ENCODE results near the gene NKAIN2. TPM values are rescaled to one million over a fixed set of nuclear protein-coding genes. Genes with fewer than 3 reads are reported as not detected.
"Not testable (repeated sequence)": the region's sequence is repeated elsewhere in the genome, so short reads cannot be mapped to it uniquely, and the experiment has no call there.

Gene NKAIN2
- total RNA-seq, 1 experiment from 2014 or later, result 1.1 TPM

GRCh38 chr6:123895806-123896205 is 92.1 kb downstream of the NKAIN2 start:
- Histone ChIP-seq H3K27me3 (ENCODE audit: control insufficient read depth, insufficient read depth, low read length) (no peaks in the 10 kb centered on the region), H3K36me3 (replicated peaks; ENCODE audit: control insufficient read depth, insufficient read depth, low read length) (no peaks in the 10 kb centered on the region), H3K4me3 (ENCODE audit: insufficient read depth, low read depth, low read length) (no peak overlapping the region)
- no peak for DNase-seq

GRCh38 chr6:123896869-123897268 is 93.2 kb downstream of the NKAIN2 start:
- no peak overlapping the region for H3K4me3 ChIP-seq (ENCODE audit: insufficient read depth, low read depth, low read length)
- no peaks in the 10 kb centered on the region for H3K27me3 ChIP-seq (ENCODE audit: control insufficient read depth, insufficient read depth, low read length)
- no peaks in the 10 kb centered on the region for H3K36me3 ChIP-seq (replicated peaks; ENCODE audit: control insufficient read depth, insufficient read depth, low read length)
- no peak for DNase-seq

GRCh38 chr6:123897965-123898364 is 94.3 kb downstream of the NKAIN2 start:
- DNase-seq, result no peak
- Histone ChIP-seq H3K27me3 (ENCODE audit: control insufficient read depth, insufficient read depth, low read length) (no peaks in the 10 kb centered on the region), H3K4me3 (ENCODE audit: insufficient read depth, low read depth, low read length) (no peak overlapping the region), H3K36me3 (replicated peaks; ENCODE audit: control insufficient read depth, insufficient read depth, low read length) (no peaks in the 10 kb centered on the region)

- no peak overlapping the region for H3K4me3 ChIP-seq (ENCODE audit: insufficient read depth, low read depth, low read length)
- H3K27me3 ChIP-seq (ENCODE audit: control insufficient read depth, insufficient read depth, low read length), result no peaks in the 10 kb centered on the region
- no peaks in the 10 kb centered on the region for H3K36me3 ChIP-seq (replicated peaks; ENCODE audit: control insufficient read depth, insufficient read depth, low read length)
- no peak for DNase-seq
These were observed 95.0 kb downstream of the NKAIN2 start for GRCh38 chr6:123898665-123899064.

- Histone ChIP-seq H3K36me3 (replicated peaks; ENCODE audit: control insufficient read depth, insufficient read depth, low read length) (no peaks in the 10 kb centered on the region), H3K4me3 (ENCODE audit: insufficient read depth, low read depth, low read length) (no peak overlapping the region), H3K27me3 (ENCODE audit: control insufficient read depth, insufficient read depth, low read length) (no peaks in the 10 kb centered on the region)
- no peak for DNase-seq
These were observed 96.1 kb downstream of the NKAIN2 start for GRCh38 chr6:123899745-123900144.

GRCh38 chr6:123901436-123901835 is 97.8 kb downstream of the NKAIN2 start:
- Histone ChIP-seq H3K36me3 (replicated peaks; ENCODE audit: control insufficient read depth, insufficient read depth, low read length) (no peaks in the 10 kb centered on the region), H3K27me3 (ENCODE audit: control insufficient read depth, insufficient read depth, low read length) (no peaks in the 10 kb centered on the region), H3K4me3 (ENCODE audit: insufficient read depth, low read depth, low read length) (no peak overlapping the region)
- no peak for DNase-seq

- Histone ChIP-seq H3K36me3 (replicated peaks; ENCODE audit: control insufficient read depth, insufficient read depth, low read length) (no peaks in the 10 kb centered on the region), H3K27me3 (ENCODE audit: control insufficient read depth, insufficient read depth, low read length) (no peaks in the 10 kb centered on the region), H3K4me3 (ENCODE audit: insufficient read depth, low read depth, low read length) (no peak overlapping the region)
- no peak for DNase-seq
These were observed 99.2 kb downstream of the NKAIN2 start for GRCh38 chr6:123902738-123903313.

GRCh38 chr6:123904228-123904627 is 100.6 kb downstream of the NKAIN2 start:
- no peak overlapping the region for H3K4me3 ChIP-seq (ENCODE audit: insufficient read depth, low read depth, low read length)
- H3K27me3 ChIP-seq (ENCODE audit: control insufficient read depth, insufficient read depth, low read length), result no peaks in the 10 kb centered on the region
- DNase-seq, result no peak
- H3K36me3 ChIP-seq (replicated peaks; ENCODE audit: control insufficient read depth, insufficient read depth, low read length), result no peaks in the 10 kb centered on the region

GRCh38 chr6:123908797-123909196 is 105.1 kb downstream of the NKAIN2 start:
- DNase-seq, result no peak
- H3K27me3 ChIP-seq (ENCODE audit: control insufficient read depth, insufficient read depth, low read length), result no peaks in the 10 kb centered on the region
- no peak overlapping the region for H3K4me3 ChIP-seq (ENCODE audit: insufficient read depth, low read depth, low read length)
- H3K36me3 ChIP-seq (replicated peaks; ENCODE audit: control insufficient read depth, insufficient read depth, low read length), result no peaks in the 10 kb centered on the region

- Histone ChIP-seq H3K27me3 (ENCODE audit: control insufficient read depth, insufficient read depth, low read length) (no peaks in the 10 kb centered on the region; the same call in 1 of the 2 replicates), H3K4me3 (ENCODE audit: insufficient read depth, low read depth, low read length) (no peak overlapping the region), H3K36me3 (replicated peaks; ENCODE audit: control insufficient read depth, insufficient read depth, low read length) (no peaks in the 10 kb centered on the region)
- DNase-seq, result no peak
These were observed 106.3 kb downstream of the NKAIN2 start for GRCh38 chr6:123909989-123910388.

- H3K4me3 ChIP-seq (ENCODE audit: insufficient read depth, low read depth, low read length), result no peak overlapping the region
- no peak for DNase-seq
- no peaks in the 10 kb centered on the region for H3K36me3 ChIP-seq (replicated peaks; ENCODE audit: control insufficient read depth, insufficient read depth, low read length)
- no peaks in the 10 kb centered on the region; the same call in 1 of the 2 replicates for H3K27me3 ChIP-seq (ENCODE audit: control insufficient read depth, insufficient read depth, low read length)
These were observed 110.2 kb downstream of the NKAIN2 start for GRCh38 chr6:123913863-123914262.

GRCh38 chr6:123923379-123923778 is 119.7 kb downstream of the NKAIN2 start:
- not testable (repeated sequence) for H3K4me3 ChIP-seq (ENCODE audit: insufficient read depth, low read depth, low read length); DNase-seq; H3K36me3 ChIP-seq (replicated peaks; ENCODE audit: control insufficient read depth, insufficient read depth, low read length); H3K27me3 ChIP-seq (ENCODE audit: control insufficient read depth, insufficient read depth, low read length)

GRCh38 chr6:123925350-123925749 is 121.7 kb downstream of the NKAIN2 start:
- no peak for DNase-seq
- Histone ChIP-seq H3K36me3 (replicated peaks; ENCODE audit: control insufficient read depth, insufficient read depth, low read length) (no peaks in the 10 kb centered on the region), H3K27me3 (ENCODE audit: control insufficient read depth, insufficient read depth, low read length) (no peaks in the 10 kb centered on the region), H3K4me3 (ENCODE audit: insufficient read depth, low read depth, low read length) (no peak overlapping the region)

- Histone ChIP-seq H3K27me3 (ENCODE audit: control insufficient read depth, insufficient read depth, low read length) (no peaks in the 10 kb centered on the region), H3K4me3 (ENCODE audit: insufficient read depth, low read depth, low read length) (no peak overlapping the region), H3K36me3 (replicated peaks; ENCODE audit: control insufficient read depth, insufficient read depth, low read length) (no peaks in the 10 kb centered on the region)
- DNase-seq, result no peak
These were observed 122.3 kb downstream of the NKAIN2 start for GRCh38 chr6:123925842-123926399.

GRCh38 chr6:123928529-123928928 is 124.9 kb downstream of the NKAIN2 start:
- Histone ChIP-seq H3K4me3 (ENCODE audit: insufficient read depth, low read depth, low read length) (no peak overlapping the region), H3K36me3 (replicated peaks; ENCODE audit: control insufficient read depth, insufficient read depth, low read length) (no peaks in the 10 kb centered on the region), H3K27me3 (ENCODE audit: control insufficient read depth, insufficient read depth, low read length) (no peaks in the 10 kb centered on the region)
- DNase-seq, result no peak

- Histone ChIP-seq H3K4me3 (ENCODE audit: insufficient read depth, low read depth, low read length) (no peak overlapping the region), H3K27me3 (ENCODE audit: control insufficient read depth, insufficient read depth, low read length) (no peaks in the 10 kb centered on the region), H3K36me3 (replicated peaks; ENCODE audit: control insufficient read depth, insufficient read depth, low read length) (no peaks in the 10 kb centered on the region)
- DNase-seq, result no peak
These were observed 128.3 kb downstream of the NKAIN2 start for GRCh38 chr6:123931928-123932327.

Data from H7 (cell line).